Measurements from ENCODE around the gene CHCHD3.

GRCh38 chr7:132773527-132773956, 308.3 kb downstream of the CHCHD3 start:
- TF ChIP-seq ZFP36 (IDR thresholded peaks at IDR 0.05; ENCODE audit: borderline replicate concordance, partially characterized antibody) (no peak), USF2 (IDR thresholded peaks at IDR 0.05) (no peak), CTCF (IDR thresholded peaks at IDR 0.05) (no peak), REST (IDR thresholded peaks at IDR 0.05) (no peak), JUNB (IDR thresholded peaks at IDR 0.05) (peak; percentile 33; the same call in 1 of the 2 replicates), JUN (IDR thresholded peaks at IDR 0.05) (no peak), POLR2A (IDR thresholded peaks at IDR 0.05; ENCODE audit: low read length) (no peak), ESRRA (IDR thresholded peaks at IDR 0.05; ENCODE audit: borderline replicate concordance, low read length) (no peak), GATA3 (IDR thresholded peaks at IDR 0.05; ENCODE audit: borderline replicate concordance) (no peak), ZC3H11A (IDR thresholded peaks at IDR 0.05) (no peak), RCOR1 (IDR thresholded peaks at IDR 0.05; ENCODE audit: low read depth, low read length) (no peak), CHD2 (IDR thresholded peaks at IDR 0.05; ENCODE audit: low read length, partially characterized antibody) (no peak)
